Lung (tissue), 12 donors: ENCODE results near the gene PIGU. TPM values are rescaled to one million over a fixed set of nuclear protein-coding genes. Genes with fewer than 3 reads are reported as not detected.

Experiments
- ATAC-seq: fragments of 200-7000 bp; cut with Tn5 transposase; one replicate; pipeline ENCODE4 v1.9.1; 2020; ENCODE audit warnings: moderate number of reproducible peaks; ENCODE audit not compliant: insufficient read depth, low FRiP score
- DNase-seq, 3 donors: peaks; one replicate each; pipeline ENCODE4 v3.0.0-alpha.2; 2013 to 2017
- H3K27ac ChIP-seq, 2 donors: one replicate each; pipeline ENCODE4 v1.5.1; 2013; ENCODE audit warnings: mild to moderate bottlenecking in 2 of 2, moderate library complexity in 2 of 2, control low read depth in 1 of 2, inconsistent platforms in 1 of 2, low read depth in 1 of 2, low read length in 1 of 2
- H3K27me3 ChIP-seq, 3 donors: one replicate each; pipeline ENCODE4 v1.5.1; 2013; ENCODE audit warnings: low read length in 2 of 3; ENCODE audit not compliant: control insufficient read depth in 3 of 3, insufficient read depth in 3 of 3
- H3K36me3 ChIP-seq, 4 donors: one replicate each; pipeline ENCODE4 v1.5.1; 2013; ENCODE audit warnings: low read length in 4 of 4, mild to moderate bottlenecking in 1 of 4, moderate library complexity in 1 of 4; ENCODE audit not compliant: control insufficient read depth in 4 of 4, insufficient read depth in 4 of 4
- H3K4me1 ChIP-seq, 5 donors: one replicate each; pipeline ENCODE4 v1.5.1; 2013; ENCODE audit warnings: low read length in 5 of 5, mild to moderate bottlenecking in 2 of 5, moderate library complexity in 1 of 5; ENCODE audit not compliant: control insufficient read depth in 5 of 5, insufficient read depth in 5 of 5
- H3K4me3 ChIP-seq: one replicate; pipeline ENCODE4 v1.5.1; 2013; ENCODE audit warnings: mild to moderate bottlenecking, control low read depth, moderate library complexity
- H3K9ac ChIP-seq, 2 donors: one replicate each; pipeline ENCODE4 v1.5.1; 2013; ENCODE audit warnings: low read length in 2 of 2, control low read depth in 1 of 2; ENCODE audit not compliant: insufficient read depth in 1 of 2
- H3K9me3 ChIP-seq, 4 donors: one replicate each; pipeline ENCODE4 v1.5.1; 2013; ENCODE audit warnings: low read length in 3 of 4, mild to moderate bottlenecking in 1 of 4, moderate library complexity in 1 of 4; ENCODE audit not compliant: control insufficient read depth in 4 of 4, insufficient read depth in 3 of 4
- WGBS, 2 donors: extraction: QIAGEN DNeasy Blood & Tissue Kit; methylation state at CpG; one replicate each; pipeline ENCODE4 v1.1.7; 2013; 5-methylcytosine and 5-hydroxymethylcytosine counted together
- polyA plus RNA-seq, 2 donors: library from polyadenylated mRNA; stranded (reverse); fragments of 200-250 nt; gene quantifications; one replicate each; pipeline ENCODE4 v1.2.1, GENCODE V29; 2013
- total RNA-seq, 2 donors: library from RNA; depleted of rRNA in 1 of 2; stranded (reverse); fragments of >200 nt in 1 of 2; gene quantifications; one replicate each; pipeline ENCODE4 v1.2.1, GENCODE V29; 2014 to 2021
- TF ChIP-seq, protein P1 (sequence below): IDR thresholded peaks from 2 replicates; pipeline ENCODE4 v1.5.1; 2012; ENCODE audit warnings: mild to moderate bottlenecking; ENCODE audit errors: control extremely low read depth, extremely low read depth
- donor health status: control.
- donor health status: control.
- donor health status: Bipolar disorder and iron deficiency.
- donor health status: healthy.
- donor health status: DM: yes; HTN: yes; CAD: no.

Gene PIGU
- total and polyA plus RNA-seq, 4 donors: 15.7 to 21.2 (median 20.1) TPM

DNA sequence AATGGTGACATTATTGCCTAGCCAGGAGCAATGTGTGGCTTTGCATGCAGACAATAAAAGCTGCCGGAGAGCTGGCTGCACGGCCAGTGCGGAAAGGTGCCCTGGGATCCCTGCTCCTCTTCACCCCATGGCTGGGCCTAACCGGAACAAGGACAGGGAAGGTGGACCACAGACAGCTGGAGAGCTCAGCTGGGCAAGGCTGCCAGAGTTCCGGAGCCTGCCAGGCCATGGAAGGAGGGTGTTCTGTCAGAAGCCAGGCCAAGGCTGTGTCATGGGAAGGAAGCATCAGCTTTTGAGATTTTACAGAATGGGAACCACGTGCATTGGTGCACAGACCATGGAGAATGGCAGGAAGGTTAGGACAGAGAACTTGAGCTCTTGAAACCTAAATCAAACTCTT, 93.3 kb downstream of the PIGU start:
- DNase-seq: no peak
- TF ChIP-seq, protein P1, sequence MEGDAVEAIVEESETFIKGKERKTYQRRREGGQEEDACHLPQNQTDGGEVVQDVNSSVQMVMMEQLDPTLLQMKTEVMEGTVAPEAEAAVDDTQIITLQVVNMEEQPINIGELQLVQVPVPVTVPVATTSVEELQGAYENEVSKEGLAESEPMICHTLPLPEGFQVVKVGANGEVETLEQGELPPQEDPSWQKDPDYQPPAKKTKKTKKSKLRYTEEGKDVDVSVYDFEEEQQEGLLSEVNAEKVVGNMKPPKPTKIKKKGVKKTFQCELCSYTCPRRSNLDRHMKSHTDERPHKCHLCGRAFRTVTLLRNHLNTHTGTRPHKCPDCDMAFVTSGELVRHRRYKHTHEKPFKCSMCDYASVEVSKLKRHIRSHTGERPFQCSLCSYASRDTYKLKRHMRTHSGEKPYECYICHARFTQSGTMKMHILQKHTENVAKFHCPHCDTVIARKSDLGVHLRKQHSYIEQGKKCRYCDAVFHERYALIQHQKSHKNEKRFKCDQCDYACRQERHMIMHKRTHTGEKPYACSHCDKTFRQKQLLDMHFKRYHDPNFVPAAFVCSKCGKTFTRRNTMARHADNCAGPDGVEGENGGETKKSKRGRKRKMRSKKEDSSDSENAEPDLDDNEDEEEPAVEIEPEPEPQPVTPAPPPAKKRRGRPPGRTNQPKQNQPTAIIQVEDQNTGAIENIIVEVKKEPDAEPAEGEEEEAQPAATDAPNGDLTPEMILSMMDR: no peak
- no peaks in the 10 kb centered on the region for H3K9me3 ChIP-seq
- ATAC-seq: no peak
- H3K4me3 ChIP-seq: no peak overlapping the region
- peaks cover 4 to 22% (median 12%) of the 10 kb centered on the region in 4 donors for H3K36me3 ChIP-seq
- peaks cover 0 to 18% (median 8%) of the 10 kb centered on the region in 5 donors for H3K4me1 ChIP-seq
- no peak overlapping the region for H3K9ac ChIP-seq
- WGBS, 2 donors: 76 to 85% methylated on average over 6 of the region's 6 CpGs
- H3K27ac ChIP-seq: no peak overlapping the region
- no peaks in the 10 kb centered on the region for H3K27me3 ChIP-seq

DNA sequence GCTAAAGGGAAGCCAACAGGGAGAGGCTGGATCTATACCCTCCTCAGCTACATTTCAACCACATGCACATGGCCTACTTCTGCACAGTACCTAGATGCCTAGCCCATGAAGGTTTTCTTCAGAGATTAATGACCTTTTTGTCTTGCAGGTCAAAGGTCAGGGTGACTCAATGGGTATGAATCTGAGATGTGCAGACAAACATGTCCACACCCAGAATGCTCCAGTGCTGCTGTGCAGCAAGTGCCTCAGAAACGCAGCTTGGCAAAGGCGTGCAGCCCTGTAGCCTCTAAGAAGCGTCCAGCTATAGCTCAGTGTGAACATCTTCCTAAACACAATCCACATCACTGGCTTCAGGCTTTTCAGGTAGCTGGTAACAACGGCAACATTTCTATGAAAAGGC, 94.0 kb downstream of the PIGU start:
- H3K36me3 ChIP-seq: peaks cover 4 to 22% (median 13%) of the 10 kb centered on the region in 4 donors
- 95% methylated on average over 4 of the region's 4 CpGs for WGBS, 2 donors
- no peaks in the 10 kb centered on the region for H3K27me3 ChIP-seq
- no peak overlapping the region for H3K4me3 ChIP-seq
- peaks cover 0 to 24% (median 8%) of the 10 kb centered on the region in 5 donors for H3K4me1 ChIP-seq
- ATAC-seq (no peak), DNase-seq (no peak)
- TF ChIP-seq, protein P1: no peak
- no peak overlapping the region for H3K9ac ChIP-seq
- no peak overlapping the region for H3K27ac ChIP-seq
- H3K9me3 ChIP-seq: no peaks in the 10 kb centered on the region

DNA sequence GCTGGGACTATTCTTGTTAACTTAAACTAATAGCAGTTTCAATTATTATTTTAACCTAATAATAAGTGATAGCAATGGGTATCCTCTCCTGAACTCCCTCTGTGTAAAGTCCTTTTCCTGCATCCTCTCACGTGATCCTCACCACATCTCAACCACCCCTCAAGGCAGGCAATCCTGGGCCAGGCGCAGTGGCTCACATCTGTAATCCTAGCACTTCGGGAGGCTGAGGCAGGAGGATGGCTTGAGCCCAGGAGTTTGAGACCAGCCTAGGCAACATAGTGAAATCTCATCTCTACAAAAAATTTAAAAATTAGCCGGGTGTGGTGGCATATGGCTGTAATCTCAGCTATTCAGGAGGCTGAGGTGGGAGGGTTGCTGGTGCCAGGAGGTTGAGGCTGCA, 94.7 kb downstream of the PIGU start:
- WGBS, 2 donors: 79 to 84% methylated on average over 4 of the region's 4 CpGs
- no peak for DNase-seq

More for the DNA sequence above, 94.7 kb downstream of the PIGU start:
- no peak for ATAC-seq
- no peaks in the 10 kb centered on the region for H3K9me3 ChIP-seq
- H3K27ac ChIP-seq: no peak overlapping the region
- TF ChIP-seq, protein P1: no peak
- peaks cover 3 to 22% (median 12%) of the 10 kb centered on the region in 4 donors for H3K36me3 ChIP-seq
- peaks cover 0 to 28% (median 8%) of the 10 kb centered on the region in 5 donors for H3K4me1 ChIP-seq
- no peak overlapping the region for H3K4me3 ChIP-seq
- H3K9ac ChIP-seq: no peak overlapping the region
- no peaks in the 10 kb centered on the region for H3K27me3 ChIP-seq
